Measurements from ENCODE around the gene DDX47. TPM values are rescaled to one million over a fixed set of nuclear protein-coding genes. Genes with fewer than 3 reads are reported as not detected.

The DDX47 gene
- total and polyA plus RNA-seq, 2 of the 4 experiments (the other 2 are of a cell fraction) = 77.8 to 89.5 TPM

- Histone ChIP-seq H3K56ac (ENCODE audit: extremely low read depth, insufficient read depth, low read length) (no peak overlapping the region), H3K4me2 (ENCODE audit: low read depth, low read length) (no peak overlapping the region), H3K14ac (replicated peaks; ENCODE audit: low read depth, low read length) (no peak overlapping the region), H4K91ac (ENCODE audit: insufficient read depth, low read depth, low read length) (peak overlapping the region; percentile 63), H3K4ac (ENCODE audit: low read depth, low read length) (peak overlapping the region; percentile 42), H3K36me3 (ENCODE audit: control insufficient read depth, insufficient read depth, low read length) (no peaks in the 10 kb centered on the region), H3K79me1 (ENCODE audit: low read depth in 1 of 2, low read length in 2 of 2) (peaks cover 3 to 9% of the 10 kb centered on the region in 2 experiments; a peak in 2 of 4 replicates), H2AK9ac (replicated peaks; ENCODE audit: low read depth, low read length, poor library complexity) (no peak overlapping the region), H3K27me3 (ENCODE audit: control insufficient read depth, insufficient read depth, low read length) (no peaks in the 10 kb centered on the region), H3K18ac (ENCODE audit: low read depth, low read length) (no peak overlapping the region), H2AFZ (replicated peaks; ENCODE audit: low read length, poor library complexity) (peak overlapping the region; percentile 69), H2BK120ac (ENCODE audit: low read depth, low read length) (peak overlapping the region; percentile 24), H3K4me3 (ENCODE audit: insufficient read depth, low read depth, low read length) (no peak overlapping the region), H4K8ac (ENCODE audit: low read depth in 2 of 2, low read length in 2 of 2) (peak overlapping the region in 1 of 2 experiments; percentile 18; a peak in 1 of 4 replicates), H3K23ac (ENCODE audit: low read depth, low read length) (no peak overlapping the region), H4K5ac (ENCODE audit: low read depth, low read length) (no peak overlapping the region), H2AK5ac (ENCODE audit: low read depth, low read length) (peak overlapping the region; percentile 74), H2BK15ac (ENCODE audit: low read depth, low read length) (peak overlapping the region; percentile 62; the same call in 2 of the 3 replicates), H3K4me1 (ENCODE audit: control insufficient read depth, insufficient read depth, low read length) (peaks cover 21% of the 10 kb centered on the region), H3K9me1 (ENCODE audit: insufficient read depth, low read length) (peaks cover 16% of the 10 kb centered on the region; the same call in 1 of the 2 replicates), H3K9me3 (ENCODE audit: control insufficient read depth, insufficient read depth, low read length) (no peaks in the 10 kb centered on the region), H3K27ac (ENCODE audit: insufficient read depth, low read length) (0 out of 2 replicates have a peak overlapping the region, but pooled peaks have one; percentile 13), H4K20me1 (ENCODE audit: insufficient read depth, low read length) (no peaks in the 10 kb centered on the region), H2BK20ac (ENCODE audit: low read depth, low read length) (no peak overlapping the region), H3K9ac (ENCODE audit: low read depth, low read length) (no peak overlapping the region), H2BK5ac (ENCODE audit: low read depth, low read length, poor library complexity, severe bottlenecking) (peak overlapping the region; percentile 18)
- POLR2A ChIA-PET (ENCODE audit: unreplicated experiment) = no interaction called here
- peak; percentile 55 for ATAC-seq (ENCODE audit: low read depth)
- DNase-seq = peak; percentile 86
- dilution Hi-C loops (cut with HindIII; ENCODE audit: low sequenced_read_pairs, unreplicated experiment) (no loop called here), intact Hi-C loops (cut with micrococcal nuclease) (loop anchor here (5.0 kb wide), 1 partner anchor 419 kb away; no protein-coding TSS in a partner anchor), in situ Hi-C loops (cut with MboI; ENCODE audit: low sequenced_read_pairs) (no loop called here)
- TF ChIP-seq, protein P1, sequence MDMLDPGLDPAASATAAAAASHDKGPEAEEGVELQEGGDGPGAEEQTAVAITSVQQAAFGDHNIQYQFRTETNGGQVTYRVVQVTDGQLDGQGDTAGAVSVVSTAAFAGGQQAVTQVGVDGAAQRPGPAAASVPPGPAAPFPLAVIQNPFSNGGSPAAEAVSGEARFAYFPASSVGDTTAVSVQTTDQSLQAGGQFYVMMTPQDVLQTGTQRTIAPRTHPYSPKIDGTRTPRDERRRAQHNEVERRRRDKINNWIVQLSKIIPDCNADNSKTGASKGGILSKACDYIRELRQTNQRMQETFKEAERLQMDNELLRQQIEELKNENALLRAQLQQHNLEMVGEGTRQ (IDR thresholded peaks at IDR 0.05; ENCODE audit: low read depth, low read length) = peak; percentile 64
- peak; percentile 34; the same call in 1 of the 2 replicates for TF ChIP-seq MAZ (IDR thresholded peaks at IDR 0.05; ENCODE audit: borderline replicate concordance, low read depth, low read length)
- TF ChIP-seq FOS (IDR thresholded peaks at IDR 0.05; ENCODE audit: low read depth, low read length) = peak; percentile 73
- peak; percentile 51 for TF ChIP-seq BHLHE40 (IDR thresholded peaks at IDR 0.05; ENCODE audit: low read depth, low read length)
- TF ChIP-seq POLR2A (IDR thresholded peaks at IDR 0.05; ENCODE audit: low read depth, low read length) = 0 out of 2 replicates have a peak, but pooled peaks have one; percentile 24
- TF ChIP-seq NFE2L2 (IDR thresholded peaks at IDR 0.05; ENCODE audit: low read depth, low read length) = no peak
- no peak for TF ChIP-seq CTCF (conservative IDR thresholded peaks at IDR 0.05; ENCODE audit: low read depth, low read length)
- TF ChIP-seq MXI1 (IDR thresholded peaks at IDR 0.05; ENCODE audit: borderline replicate concordance, low read depth, low read length) = peak; percentile 68; the same call in 1 of the 2 replicates
- no TSS peak for BruUV-seq (replicated peaks)
- no CpG with 5 or more reads among the region's 2 CpGs for WGBS, 2 experiments (ENCODE audit: extremely low coverage in 2 of 2, insufficient read length in 1 of 2)
- CTCF ChIA-PET = interaction anchor here (1.0 kb wide), 1 partner anchor 172 kb away, joined by 5 read pairs; no protein-coding TSS in a partner anchor
Observed at GRCh38 chr12:12803186-12803585, 10.0 kb upstream of the DDX47 start.
